ENCODE data around the gene SPEN. TPM values are rescaled to one million over a fixed set of nuclear protein-coding genes. Genes with fewer than 3 reads are reported as not detected.

The SPEN gene
- total RNA-seq, 4 donors from 2014 or later = 34.6 to 49.9 (median 44.7) TPM

DNA sequence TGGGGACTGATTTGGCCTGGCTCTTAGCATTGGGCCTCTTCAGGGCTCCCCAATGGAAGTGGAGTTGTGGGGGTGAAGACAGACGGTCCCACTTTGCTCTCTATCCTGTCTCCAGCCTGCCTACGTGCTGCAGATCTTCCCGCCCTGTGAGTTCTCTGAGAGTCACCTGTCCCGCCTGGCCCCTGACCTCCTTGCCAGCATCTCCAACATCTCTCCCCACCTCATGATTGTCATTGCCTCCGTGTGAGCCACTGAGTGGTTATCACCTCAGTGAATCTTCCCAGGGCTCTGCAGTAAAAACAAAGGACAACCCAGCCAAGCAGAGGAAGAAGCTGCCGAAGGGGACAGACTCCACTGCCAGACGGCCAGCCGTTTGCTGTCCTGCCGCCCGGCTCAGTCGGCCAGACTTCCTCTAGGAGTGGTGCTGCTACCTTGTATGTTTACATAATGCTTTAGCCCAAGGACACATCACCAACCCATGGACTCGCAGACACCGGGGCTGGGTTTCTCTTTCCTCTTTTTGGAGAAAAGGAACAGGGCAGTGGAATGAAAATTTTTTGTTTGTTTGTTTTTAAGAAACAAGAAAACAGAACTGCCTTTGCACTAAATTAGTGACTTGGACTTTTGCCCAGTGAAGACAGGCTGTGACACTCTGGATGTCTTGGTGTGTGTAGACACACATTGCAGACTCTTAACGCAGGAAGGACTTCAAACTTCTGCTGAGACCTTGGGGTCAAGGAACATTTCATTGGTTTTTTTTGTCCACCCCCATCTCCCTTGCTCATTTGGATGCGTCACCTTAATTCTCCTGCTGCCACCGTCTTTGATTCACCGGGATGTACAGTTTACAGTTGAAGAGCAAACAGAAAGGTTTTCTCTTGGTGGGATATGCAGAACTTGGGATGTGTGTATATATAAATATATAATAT lies 91.9 kb downstream of the SPEN start:
- Histone ChIP-seq H3K9me3 (no peaks in the 10 kb centered on the region), H3K36me3 (peaks cover 66 to 100% (median 97%) of the 10 kb centered on the region in 4 donors), H3K4me3 (no peak overlapping the region), H3K27me3 (no peaks in the 10 kb centered on the region), H3K27ac (replicated peaks in 1 of 4) (peak overlapping the region; percentile 45 to 67 (median 61)), H3K4me1 (peaks cover 4 to 28% (median 18%) of the 10 kb centered on the region in 4 donors)
- TF ChIP-seq, protein P1, sequence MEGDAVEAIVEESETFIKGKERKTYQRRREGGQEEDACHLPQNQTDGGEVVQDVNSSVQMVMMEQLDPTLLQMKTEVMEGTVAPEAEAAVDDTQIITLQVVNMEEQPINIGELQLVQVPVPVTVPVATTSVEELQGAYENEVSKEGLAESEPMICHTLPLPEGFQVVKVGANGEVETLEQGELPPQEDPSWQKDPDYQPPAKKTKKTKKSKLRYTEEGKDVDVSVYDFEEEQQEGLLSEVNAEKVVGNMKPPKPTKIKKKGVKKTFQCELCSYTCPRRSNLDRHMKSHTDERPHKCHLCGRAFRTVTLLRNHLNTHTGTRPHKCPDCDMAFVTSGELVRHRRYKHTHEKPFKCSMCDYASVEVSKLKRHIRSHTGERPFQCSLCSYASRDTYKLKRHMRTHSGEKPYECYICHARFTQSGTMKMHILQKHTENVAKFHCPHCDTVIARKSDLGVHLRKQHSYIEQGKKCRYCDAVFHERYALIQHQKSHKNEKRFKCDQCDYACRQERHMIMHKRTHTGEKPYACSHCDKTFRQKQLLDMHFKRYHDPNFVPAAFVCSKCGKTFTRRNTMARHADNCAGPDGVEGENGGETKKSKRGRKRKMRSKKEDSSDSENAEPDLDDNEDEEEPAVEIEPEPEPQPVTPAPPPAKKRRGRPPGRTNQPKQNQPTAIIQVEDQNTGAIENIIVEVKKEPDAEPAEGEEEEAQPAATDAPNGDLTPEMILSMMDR (IDR thresholded peaks at IDR 0.05) = no peak
- no peak for TF ChIP-seq POLR2A (IDR thresholded peaks at IDR 0.05; ENCODE audit: low read depth)
- peak; percentile 31 to 60 for TF ChIP-seq POLR2AphosphoS5 (IDR thresholded peaks at IDR 0.05)
- 35% methylated on average over 12 of the region's 17 CpGs for WGBS
- intact Hi-C loops (cut with DNase I) = no loop called here
- DNase-seq (ENCODE audit: extremely low spot score) = no peak

DNA sequence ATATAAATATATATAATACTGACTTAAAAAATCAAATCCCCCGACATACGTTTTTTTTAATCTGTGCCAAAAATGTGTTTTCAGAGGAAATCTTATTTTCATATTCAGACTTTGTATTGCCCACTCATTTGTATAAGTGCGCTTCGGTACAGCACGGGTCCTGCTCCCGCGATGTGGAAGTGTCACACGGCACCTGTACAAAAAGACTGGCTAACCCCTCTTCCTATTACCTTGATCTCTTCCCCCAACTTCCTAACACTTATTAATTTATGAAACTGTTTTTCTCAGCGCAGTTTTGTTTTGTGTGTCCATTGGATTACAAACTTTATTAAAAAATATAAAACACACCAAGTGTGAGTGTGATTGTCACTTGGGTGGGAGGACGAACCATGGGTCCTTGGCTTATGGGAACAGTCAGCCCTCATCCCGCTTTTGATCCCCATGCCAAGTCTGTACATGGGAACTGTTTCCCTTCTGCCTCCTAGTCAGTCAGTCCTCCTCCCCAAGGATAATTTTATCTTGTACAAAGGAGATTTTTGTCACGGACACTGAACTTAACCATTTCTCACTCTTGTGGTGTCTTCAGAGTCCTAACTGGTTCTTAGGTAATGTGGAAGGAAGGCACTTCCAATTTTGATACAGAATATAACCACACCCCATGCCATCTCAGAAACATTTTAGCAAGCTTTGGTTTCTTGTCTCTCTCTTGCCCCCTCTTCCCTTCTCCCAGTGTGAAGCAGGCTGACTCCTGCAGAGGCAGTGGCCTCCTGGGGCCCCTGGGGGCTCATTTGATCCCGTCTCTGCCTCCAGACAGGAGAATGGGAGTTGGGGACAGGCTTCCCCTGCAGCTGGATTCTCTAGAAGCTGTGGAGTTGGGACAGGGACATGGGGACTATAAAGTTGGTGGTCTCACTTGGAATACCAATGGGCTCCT lies 92.9 kb downstream of the SPEN start:
- no peaks in the 10 kb centered on the region for H3K27me3 ChIP-seq
- no peak for DNase-seq (ENCODE audit: extremely low spot score)
- peaks cover 4 to 28% (median 18%) of the 10 kb centered on the region in 4 donors for H3K4me1 ChIP-seq
- intact Hi-C loops (cut with DNase I) = no loop called here
- peak overlapping the region in 1 of 4 donors; percentile 67 for H3K27ac ChIP-seq (replicated peaks in 1 of 4)
- no peak for TF ChIP-seq POLR2A (IDR thresholded peaks at IDR 0.05; ENCODE audit: low read depth)
- no peak for TF ChIP-seq POLR2AphosphoS5 (IDR thresholded peaks at IDR 0.05)
- TF ChIP-seq EP300 (IDR thresholded peaks at IDR 0.05) = no peak
- TF ChIP-seq, protein P1 (IDR thresholded peaks at IDR 0.05) = no peak
- H3K4me3 ChIP-seq = no peak overlapping the region
- WGBS = 93% methylated on average over 13 of the region's 13 CpGs
- H3K9me3 ChIP-seq = no peaks in the 10 kb centered on the region
- peaks cover 65 to 100% (median 97%) of the 10 kb centered on the region in 4 donors for H3K36me3 ChIP-seq

DNA sequence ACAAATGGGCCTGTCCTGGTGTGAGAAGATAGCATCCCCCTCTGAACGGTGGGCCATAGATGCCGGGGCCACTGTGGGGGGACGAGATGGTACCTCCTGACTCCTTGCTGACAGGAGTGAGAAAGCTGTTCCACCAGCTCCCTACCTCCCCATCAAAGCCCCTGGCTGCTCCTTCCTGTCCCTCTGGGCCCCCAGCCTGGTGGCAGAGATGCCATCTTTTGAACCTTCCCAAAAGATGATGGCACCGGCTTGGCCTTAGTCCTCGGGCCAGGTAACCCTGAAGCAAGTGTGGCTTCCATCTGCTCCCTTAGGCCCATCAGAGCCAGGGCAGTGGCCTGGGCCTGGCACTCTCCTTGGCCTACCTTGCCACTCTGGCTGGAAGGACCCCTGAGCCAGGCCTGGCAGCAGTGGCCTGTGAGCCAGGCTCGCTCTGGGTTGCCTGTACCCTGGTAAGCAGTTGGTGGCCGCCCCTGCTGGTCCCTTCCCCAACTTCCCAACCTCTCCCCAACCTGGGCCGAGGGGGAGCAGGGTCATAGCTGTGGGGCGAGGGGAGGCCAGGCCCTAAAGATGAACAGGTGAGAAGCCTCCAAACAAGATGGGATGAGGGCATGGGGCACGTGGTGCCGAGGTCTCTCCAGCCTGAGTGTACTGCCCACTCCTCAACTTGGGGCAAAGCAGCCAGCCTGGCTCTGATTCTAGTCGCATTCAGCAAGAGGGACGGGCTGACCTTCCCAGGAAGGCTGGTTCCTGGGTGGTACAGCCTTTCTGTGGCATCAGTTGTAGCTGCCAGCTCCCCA lies 93.7 kb downstream of the SPEN start:
- Histone ChIP-seq H3K9me3 (no peaks in the 10 kb centered on the region), H3K27me3 (no peaks in the 10 kb centered on the region), H3K4me3 (no peak overlapping the region), H3K27ac (replicated peaks in 1 of 4) (peak overlapping the region in 1 of 4 donors; percentile 44), H3K36me3 (peaks cover 62 to 100% (median 97%) of the 10 kb centered on the region in 4 donors), H3K4me1 (peaks cover 4 to 28% (median 18%) of the 10 kb centered on the region in 4 donors)
- intact Hi-C loops (cut with DNase I) = no loop called here
- DNase-seq (ENCODE audit: extremely low spot score) = no peak
- 94% methylated on average over 9 of the region's 13 CpGs for WGBS
- TF ChIP-seq POLR2AphosphoS5 (IDR thresholded peaks at IDR 0.05) (no peak), POLR2A (IDR thresholded peaks at IDR 0.05; ENCODE audit: low read depth) (no peak), EP300 (IDR thresholded peaks at IDR 0.05) (no peak)
- TF ChIP-seq, protein P1 (IDR thresholded peaks at IDR 0.05) = no peak

Measured in esophagus muscularis mucosa (tissue), 4 donors.